Neuron (in vitro differentiated cells): ENCODE measurements around the gene SH3PXD2B.

ENCODE experiments used
- H2AFZ ChIP-seq: one replicate; pipeline ENCODE4 v1.6.1; 2013; ENCODE audit warnings: low read depth, mild to moderate bottlenecking, inconsistent platforms, low read length, moderate library complexity
- H3K27me3 ChIP-seq: one replicate; pipeline ENCODE4 v1.6.1; 2013; ENCODE audit warnings: low read length; ENCODE audit not compliant: insufficient read depth
- H3K36me3 ChIP-seq: one replicate; pipeline ENCODE4 v1.6.1; 2013; ENCODE audit warnings: low read length; ENCODE audit not compliant: insufficient read depth
- H3K4me1 ChIP-seq: one replicate; pipeline ENCODE4 v1.6.1; 2013; ENCODE audit warnings: low read length; ENCODE audit not compliant: insufficient read depth
- H3K4me3 ChIP-seq: 2 replicates; pipeline ENCODE4 v1.5.1; 2013; ENCODE audit warnings: mild to moderate bottlenecking, low read length, moderate library complexity
- H3K9me3 ChIP-seq: one replicate; pipeline ENCODE4 v1.6.1; 2013; ENCODE audit warnings: low read length

SH3PXD2B gene

DNA sequence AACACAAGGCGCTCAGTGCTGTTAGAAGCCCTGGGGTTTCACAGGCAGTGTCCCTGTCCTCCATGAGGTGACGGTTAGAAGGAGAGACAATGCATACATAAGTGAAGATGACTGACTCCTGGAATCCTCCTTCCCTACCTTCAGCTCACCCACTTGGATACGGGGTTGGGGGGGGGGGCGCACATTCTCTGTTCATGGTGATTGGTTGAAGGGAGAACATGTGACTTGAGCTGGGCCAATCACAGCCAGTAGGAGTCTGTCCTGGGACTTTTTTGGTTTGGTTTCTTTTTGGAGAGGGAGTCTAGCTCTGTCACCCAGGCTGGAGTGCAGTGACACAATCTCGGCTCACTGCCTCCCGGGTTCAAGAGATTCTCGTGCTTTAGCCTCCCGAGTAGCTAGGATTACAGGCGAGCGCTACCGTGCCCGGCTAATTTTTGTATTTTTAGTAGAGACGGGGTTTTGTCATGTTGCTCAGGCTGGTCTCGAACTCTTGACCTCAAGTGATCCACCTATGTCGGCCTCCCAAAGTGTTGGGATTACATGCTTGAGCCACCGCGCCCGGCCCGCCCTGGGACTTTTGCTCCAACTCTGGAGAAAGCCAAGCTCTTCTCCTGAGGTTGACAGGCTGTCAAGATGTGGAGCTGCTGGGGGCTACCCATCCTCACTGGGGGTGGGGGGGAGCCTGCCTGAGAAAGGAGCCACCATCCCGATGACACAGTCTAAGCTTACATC lies 30.8 kb downstream of the SH3PXD2B start:
- Histone ChIP-seq H3K9me3 (no peaks in the 10 kb centered on the region), H2AFZ (no peak overlapping the region), H3K27me3 (no peaks in the 10 kb centered on the region), H3K36me3 (peaks cover 40% of the 10 kb centered on the region), H3K4me3 (no peak overlapping the region), H3K4me1 (no peaks in the 10 kb centered on the region)

- Histone ChIP-seq H3K4me1 (no peaks in the 10 kb centered on the region), H3K36me3 (peaks cover 48% of the 10 kb centered on the region)
Observed at GRCh38 chr5:172422255-172422654, 32.1 kb downstream of the SH3PXD2B start.

DNA sequence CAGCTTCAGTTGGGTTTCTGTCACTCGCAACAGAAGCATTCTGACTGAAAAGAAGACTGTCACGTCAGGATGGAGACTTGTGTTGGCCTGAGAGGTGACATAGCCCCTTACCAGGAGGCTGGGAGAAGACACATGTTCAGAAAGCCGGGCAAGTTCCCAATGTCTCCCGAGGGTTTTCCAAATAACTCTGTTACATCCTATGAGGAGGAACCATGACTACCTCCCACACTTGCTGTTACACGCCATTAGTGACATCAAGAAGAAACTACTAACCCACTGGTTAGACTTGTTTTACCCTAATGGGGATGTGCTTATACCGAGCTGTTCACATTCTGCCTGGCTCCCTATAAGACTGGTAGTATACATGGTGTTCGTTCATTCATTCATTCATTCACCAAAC lies 33.3 kb downstream of the SH3PXD2B start:
- Histone ChIP-seq H3K36me3 (peaks cover 46% of the 10 kb centered on the region), H3K4me1 (no peaks in the 10 kb centered on the region), H3K9me3 (no peaks in the 10 kb centered on the region), H3K27me3 (no peaks in the 10 kb centered on the region), H2AFZ (no peak overlapping the region), H3K4me3 (no peak overlapping the region)

More at GRCh38 chr5:172422255-172422654, 32.1 kb downstream of the SH3PXD2B start:
- H3K9me3 ChIP-seq: no peaks in the 10 kb centered on the region
- H3K4me3 ChIP-seq: no peak overlapping the region
- H2AFZ ChIP-seq: no peak overlapping the region
- H3K27me3 ChIP-seq: no peaks in the 10 kb centered on the region

- H3K9me3 ChIP-seq: no peaks in the 10 kb centered on the region
- H3K27me3 ChIP-seq: no peaks in the 10 kb centered on the region
- no peak overlapping the region for H3K4me3 ChIP-seq
- H3K4me1 ChIP-seq: no peaks in the 10 kb centered on the region
- no peak overlapping the region for H2AFZ ChIP-seq
- peaks cover 46% of the 10 kb centered on the region for H3K36me3 ChIP-seq
Observed at GRCh38 chr5:172420235-172420939, 33.9 kb downstream of the SH3PXD2B start.

DNA sequence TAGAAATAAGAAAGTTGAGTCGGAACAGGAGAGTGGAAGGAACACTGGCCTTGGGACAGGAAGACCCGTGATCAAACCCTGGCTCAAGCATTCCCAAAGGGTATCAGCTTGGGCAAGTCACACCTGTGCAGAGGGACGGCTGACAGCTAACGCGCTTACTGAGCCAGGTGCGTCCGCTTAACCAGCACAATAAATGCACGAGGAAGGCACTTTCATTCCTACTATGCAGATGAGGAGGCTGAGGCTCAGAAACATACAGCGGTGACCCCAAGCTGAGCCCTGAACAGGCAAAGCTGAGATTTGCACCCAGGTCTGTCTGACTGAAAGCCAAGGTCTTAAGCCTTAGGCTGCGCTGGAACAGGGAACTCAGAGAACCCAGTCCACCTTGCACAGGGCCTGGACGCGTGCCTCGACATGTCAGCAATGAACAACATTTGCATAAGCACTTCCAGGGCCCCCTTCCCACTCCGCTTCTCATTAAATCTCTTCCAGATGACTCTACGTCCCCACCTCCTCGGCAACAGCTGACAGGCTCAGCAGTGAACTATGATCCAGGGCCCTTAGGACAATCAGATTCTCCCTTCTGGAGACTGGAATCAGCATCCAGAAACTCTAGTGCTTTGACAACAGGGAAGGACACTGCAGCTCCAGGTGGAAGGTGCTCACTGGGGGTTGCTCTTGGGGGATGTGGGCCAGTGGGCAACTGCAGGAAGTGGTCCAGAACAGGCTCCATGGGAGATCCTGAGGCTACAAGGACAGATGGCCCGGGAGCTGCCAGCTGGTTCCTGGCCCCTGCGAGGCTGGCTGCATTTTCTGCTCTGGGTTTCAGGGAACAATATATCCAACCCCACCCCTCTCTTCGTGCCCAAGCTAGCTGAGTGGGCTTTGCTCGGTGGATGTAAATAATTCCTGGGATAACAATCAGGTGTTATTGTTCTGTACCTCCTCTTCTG lies 35.2 kb downstream of the SH3PXD2B start:
- no peaks in the 10 kb centered on the region for H3K9me3 ChIP-seq
- no peaks in the 10 kb centered on the region for H3K27me3 ChIP-seq
- H3K4me1 ChIP-seq: peaks cover 4% of the 10 kb centered on the region
- H3K36me3 ChIP-seq: peaks cover 48% of the 10 kb centered on the region
- no peak overlapping the region for H3K4me3 ChIP-seq
- no peak overlapping the region for H2AFZ ChIP-seq

- no peak overlapping the region for H2AFZ ChIP-seq
- peaks cover 53% of the 10 kb centered on the region for H3K36me3 ChIP-seq
- peaks cover 7% of the 10 kb centered on the region for H3K4me1 ChIP-seq
- H3K9me3 ChIP-seq: no peaks in the 10 kb centered on the region
- no peak overlapping the region for H3K4me3 ChIP-seq
- no peaks in the 10 kb centered on the region for H3K27me3 ChIP-seq
Observed at GRCh38 chr5:172417983-172418630, 36.2 kb downstream of the SH3PXD2B start.

DNA sequence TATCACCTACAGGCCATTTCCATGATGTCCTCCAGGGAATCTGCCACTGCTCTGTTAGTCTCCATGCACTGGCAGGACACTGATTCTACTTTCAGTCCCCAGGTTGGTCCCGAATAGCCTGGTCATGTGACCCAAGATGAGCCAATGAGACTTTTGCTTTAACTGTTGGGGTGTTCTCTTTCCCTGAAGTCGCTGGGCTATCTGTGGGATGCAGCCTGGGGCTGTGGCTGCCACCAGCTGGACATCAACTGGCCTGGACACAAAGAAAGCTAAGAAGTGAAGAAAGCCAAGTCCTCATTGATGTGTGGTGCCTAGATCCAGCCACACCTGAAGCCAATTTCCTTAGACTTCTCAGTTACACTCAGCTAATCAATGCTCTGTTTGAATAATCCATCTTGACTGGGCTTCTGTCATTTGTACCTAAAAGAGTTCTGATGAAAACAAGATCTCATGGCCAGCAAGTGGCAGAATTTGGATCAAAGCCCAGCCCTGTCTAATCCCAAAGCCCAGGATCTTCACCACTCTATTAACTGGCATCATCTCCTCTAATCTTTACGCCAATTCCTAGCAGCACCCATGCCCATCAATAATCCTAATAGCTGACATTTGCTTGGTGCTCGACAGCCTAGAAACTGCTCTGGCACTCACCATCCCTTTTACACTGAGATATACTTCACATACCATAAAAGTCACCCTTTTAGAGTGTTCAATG lies 37.0 kb downstream of the SH3PXD2B start:
- no peak overlapping the region for H3K4me3 ChIP-seq
- no peaks in the 10 kb centered on the region for H3K9me3 ChIP-seq
- H3K4me1 ChIP-seq: peaks cover 14% of the 10 kb centered on the region
- H3K36me3 ChIP-seq: peaks cover 46% of the 10 kb centered on the region
- H3K27me3 ChIP-seq: no peaks in the 10 kb centered on the region
- no peak overlapping the region for H2AFZ ChIP-seq

DNA sequence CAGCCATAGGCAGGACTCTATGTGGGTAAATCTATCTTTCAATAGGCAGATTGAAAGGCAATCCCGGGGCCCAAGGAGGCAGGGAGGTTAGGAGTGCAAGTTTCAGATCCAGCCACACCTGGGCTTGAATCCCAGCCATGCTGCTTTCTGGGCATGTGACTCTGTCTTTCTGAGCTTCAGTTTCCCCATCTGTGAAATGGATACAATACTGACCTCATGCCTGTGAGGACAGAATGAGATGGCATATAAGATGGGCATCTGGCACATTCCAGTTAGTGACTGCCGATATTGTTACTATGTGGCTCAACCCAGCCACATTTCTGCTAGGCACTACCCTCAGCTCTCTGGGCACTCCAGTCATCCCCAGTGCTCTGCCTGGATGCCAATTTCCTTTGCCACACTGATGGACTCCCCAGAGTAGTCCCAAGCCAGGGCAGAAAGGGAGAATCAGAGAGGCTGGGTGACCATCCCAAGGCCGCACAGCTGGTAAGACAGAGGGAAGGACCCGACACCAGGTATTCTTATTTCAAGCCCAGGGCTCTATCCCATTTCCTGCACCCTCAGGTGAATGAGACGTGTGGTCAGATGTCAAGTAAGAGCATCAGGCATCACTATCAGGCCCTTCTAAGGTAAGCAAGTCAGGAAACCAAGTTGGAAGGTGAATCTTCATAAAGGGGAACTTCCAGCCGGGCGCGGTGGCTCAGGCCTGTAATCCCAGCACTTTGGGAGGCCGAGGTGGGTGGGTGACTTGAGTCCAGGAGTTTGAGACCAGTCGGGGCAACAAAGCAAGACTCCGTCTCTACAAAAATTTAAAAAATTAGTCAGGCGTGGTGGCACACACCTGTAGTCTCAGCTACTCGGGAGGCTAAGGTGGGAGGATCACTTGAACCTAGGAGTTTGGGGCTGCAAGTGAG lies 38.7 kb downstream of the SH3PXD2B start:
- Histone ChIP-seq H3K4me3 (no peak overlapping the region), H3K27me3 (no peaks in the 10 kb centered on the region), H3K9me3 (no peaks in the 10 kb centered on the region), H2AFZ (no peak overlapping the region), H3K36me3 (peaks cover 33% of the 10 kb centered on the region), H3K4me1 (peaks cover 31% of the 10 kb centered on the region)

- Histone ChIP-seq H2AFZ (no peak overlapping the region), H3K27me3 (no peaks in the 10 kb centered on the region), H3K9me3 (no peaks in the 10 kb centered on the region), H3K4me1 (peaks cover 32% of the 10 kb centered on the region), H3K4me3 (no peak overlapping the region), H3K36me3 (peaks cover 34% of the 10 kb centered on the region)
Observed at GRCh38 chr5:172414531-172415361, 39.6 kb downstream of the SH3PXD2B start.

GRCh38 chr5:172413601-172414171 lies 40.6 kb downstream of the SH3PXD2B start:
- Histone ChIP-seq H3K4me1 (peaks cover 32% of the 10 kb centered on the region), H3K27me3 (no peaks in the 10 kb centered on the region), H3K36me3 (peaks cover 29% of the 10 kb centered on the region), H2AFZ (no peak overlapping the region), H3K4me3 (no peak overlapping the region), H3K9me3 (no peaks in the 10 kb centered on the region)
